HL-60 (cell line): ENCODE data around the gene CLEC4E.
"Not testable (repeated sequence)": the region's sequence is repeated elsewhere in the genome, so short reads cannot be mapped to it uniquely, and the experiment has no call there.

ENCODE experiments used
- DNase-seq, 2 experiments: peaks; one replicate each; pipeline ENCODE4 v3.0.0-alpha.2; 2010 to 2020; ENCODE audit warnings: low read depth in 1 of 2, low spot score in 1 of 2
- H3K27ac ChIP-seq: fragments of 250-450 bp; sonication (Bioruptor Pico); replicated peaks from 2 replicates; pipeline ENCODE4 v1.5.1; 2020; ENCODE audit warnings: mild to moderate bottlenecking, moderate library complexity
- H3K27me3 ChIP-seq: fragments of 250-450 bp; sonication (Bioruptor Pico); 2 replicates; pipeline ENCODE4 v1.5.1; 2021; ENCODE audit warnings: mild to moderate bottlenecking, moderate library complexity; ENCODE audit not compliant: insufficient read depth, poor library complexity, severe bottlenecking
- H3K4me3 ChIP-seq: replicated peaks from 2 replicates; pipeline ENCODE4 v1.5.1; 2011; ENCODE audit warnings: mild to moderate bottlenecking, control low read depth, low read length; ENCODE audit not compliant: insufficient read depth
- GABPA ChIP-seq: IDR thresholded peaks from 2 replicates; pipeline ENCODE4 v1.6.1; 2012; ENCODE audit warnings: low read depth
- POLR2AphosphoS5 ChIP-seq: IDR thresholded peaks from 2 replicates; pipeline ENCODE4 v1.6.1; 2012; ENCODE audit warnings: low read depth
- SPI1 ChIP-seq: IDR thresholded peaks from 2 replicates; pipeline ENCODE4 v1.6.1; 2012; ENCODE audit warnings: low read depth, mild to moderate bottlenecking, borderline replicate concordance
- TF ChIP-seq, protein P1 (sequence below): IDR thresholded peaks from 2 replicates; pipeline ENCODE4 v1.6.1; 2012; ENCODE audit warnings: low read depth; ENCODE audit not compliant: insufficient replicate concordance
- TF ChIP-seq, protein P2 (sequence below): IDR thresholded peaks from one replicate; pipeline ENCODE4 v1.5.1; 2011; ENCODE audit warnings: low read length, control low read depth, inconsistent platforms; ENCODE audit not compliant: insufficient read depth

The CLEC4E gene

DNA sequence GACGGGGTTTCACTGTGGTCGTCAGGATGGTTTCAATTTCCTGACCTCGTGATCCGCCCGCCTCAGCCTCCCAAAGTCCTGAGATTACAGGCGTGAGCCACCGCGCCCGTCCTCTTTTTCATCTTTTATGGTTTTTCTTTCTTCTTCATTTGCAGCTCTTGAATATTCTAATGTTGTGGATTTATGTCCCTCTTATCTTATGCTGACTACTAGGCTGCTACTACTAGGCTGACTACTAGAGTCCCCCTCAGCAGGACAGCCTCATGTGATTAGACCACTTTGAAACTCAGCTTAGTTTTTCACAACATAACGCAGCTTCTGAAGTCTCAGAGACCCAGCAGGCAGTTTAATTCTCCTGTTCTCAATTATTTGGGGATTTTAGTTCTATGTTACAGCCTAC lies 857 bp upstream of the CLEC4E start:
- Histone ChIP-seq H3K4me3 (no peak overlapping the region), H3K27me3 (no peaks in the 10 kb centered on the region), H3K27ac (no peak overlapping the region)
- no peak for DNase-seq
- TF ChIP-seq GABPA (no peak), POLR2AphosphoS5 (no peak), SPI1 (no peak)
- TF ChIP-seq, protein P1, sequence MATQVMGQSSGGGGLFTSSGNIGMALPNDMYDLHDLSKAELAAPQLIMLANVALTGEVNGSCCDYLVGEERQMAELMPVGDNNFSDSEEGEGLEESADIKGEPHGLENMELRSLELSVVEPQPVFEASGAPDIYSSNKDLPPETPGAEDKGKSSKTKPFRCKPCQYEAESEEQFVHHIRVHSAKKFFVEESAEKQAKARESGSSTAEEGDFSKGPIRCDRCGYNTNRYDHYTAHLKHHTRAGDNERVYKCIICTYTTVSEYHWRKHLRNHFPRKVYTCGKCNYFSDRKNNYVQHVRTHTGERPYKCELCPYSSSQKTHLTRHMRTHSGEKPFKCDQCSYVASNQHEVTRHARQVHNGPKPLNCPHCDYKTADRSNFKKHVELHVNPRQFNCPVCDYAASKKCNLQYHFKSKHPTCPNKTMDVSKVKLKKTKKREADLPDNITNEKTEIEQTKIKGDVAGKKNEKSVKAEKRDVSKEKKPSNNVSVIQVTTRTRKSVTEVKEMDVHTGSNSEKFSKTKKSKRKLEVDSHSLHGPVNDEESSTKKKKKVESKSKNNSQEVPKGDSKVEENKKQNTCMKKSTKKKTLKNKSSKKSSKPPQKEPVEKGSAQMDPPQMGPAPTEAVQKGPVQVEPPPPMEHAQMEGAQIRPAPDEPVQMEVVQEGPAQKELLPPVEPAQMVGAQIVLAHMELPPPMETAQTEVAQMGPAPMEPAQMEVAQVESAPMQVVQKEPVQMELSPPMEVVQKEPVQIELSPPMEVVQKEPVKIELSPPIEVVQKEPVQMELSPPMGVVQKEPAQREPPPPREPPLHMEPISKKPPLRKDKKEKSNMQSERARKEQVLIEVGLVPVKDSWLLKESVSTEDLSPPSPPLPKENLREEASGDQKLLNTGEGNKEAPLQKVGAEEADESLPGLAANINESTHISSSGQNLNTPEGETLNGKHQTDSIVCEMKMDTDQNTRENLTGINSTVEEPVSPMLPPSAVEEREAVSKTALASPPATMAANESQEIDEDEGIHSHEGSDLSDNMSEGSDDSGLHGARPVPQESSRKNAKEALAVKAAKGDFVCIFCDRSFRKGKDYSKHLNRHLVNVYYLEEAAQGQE = no peak
- TF ChIP-seq, protein P2, sequence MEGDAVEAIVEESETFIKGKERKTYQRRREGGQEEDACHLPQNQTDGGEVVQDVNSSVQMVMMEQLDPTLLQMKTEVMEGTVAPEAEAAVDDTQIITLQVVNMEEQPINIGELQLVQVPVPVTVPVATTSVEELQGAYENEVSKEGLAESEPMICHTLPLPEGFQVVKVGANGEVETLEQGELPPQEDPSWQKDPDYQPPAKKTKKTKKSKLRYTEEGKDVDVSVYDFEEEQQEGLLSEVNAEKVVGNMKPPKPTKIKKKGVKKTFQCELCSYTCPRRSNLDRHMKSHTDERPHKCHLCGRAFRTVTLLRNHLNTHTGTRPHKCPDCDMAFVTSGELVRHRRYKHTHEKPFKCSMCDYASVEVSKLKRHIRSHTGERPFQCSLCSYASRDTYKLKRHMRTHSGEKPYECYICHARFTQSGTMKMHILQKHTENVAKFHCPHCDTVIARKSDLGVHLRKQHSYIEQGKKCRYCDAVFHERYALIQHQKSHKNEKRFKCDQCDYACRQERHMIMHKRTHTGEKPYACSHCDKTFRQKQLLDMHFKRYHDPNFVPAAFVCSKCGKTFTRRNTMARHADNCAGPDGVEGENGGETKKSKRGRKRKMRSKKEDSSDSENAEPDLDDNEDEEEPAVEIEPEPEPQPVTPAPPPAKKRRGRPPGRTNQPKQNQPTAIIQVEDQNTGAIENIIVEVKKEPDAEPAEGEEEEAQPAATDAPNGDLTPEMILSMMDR = no peak

DNA sequence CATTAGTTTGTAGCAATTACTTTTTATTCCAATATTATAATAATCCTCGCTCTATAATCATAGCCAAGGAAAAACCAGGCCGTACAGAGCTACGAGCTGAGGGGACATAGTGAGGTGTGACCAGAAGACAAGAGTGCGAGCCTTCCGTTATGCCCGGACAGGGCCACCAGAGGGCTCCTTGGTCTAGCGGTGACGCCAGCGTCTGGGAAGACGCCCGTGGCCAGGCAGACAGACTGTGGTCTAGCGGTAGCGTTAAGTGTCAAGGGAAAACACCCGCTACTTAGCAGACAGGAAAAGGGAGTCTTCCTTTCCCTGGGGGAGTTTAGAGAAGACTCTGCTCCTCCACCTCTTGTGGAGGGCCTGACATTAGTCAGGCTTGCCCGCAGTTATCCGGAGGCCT lies 2.9 kb downstream of the CLEC4E start:
- TF ChIP-seq, protein P2 = peak; percentile 12
- TF ChIP-seq POLR2AphosphoS5 = peak; percentile 59; the same call in 1 of the 2 replicates
- not testable (repeated sequence) for H3K27ac ChIP-seq, H3K27me3 ChIP-seq, H3K4me3 ChIP-seq
- DNase-seq = peak in 1 of 2 experiments; percentile 38

DNA sequence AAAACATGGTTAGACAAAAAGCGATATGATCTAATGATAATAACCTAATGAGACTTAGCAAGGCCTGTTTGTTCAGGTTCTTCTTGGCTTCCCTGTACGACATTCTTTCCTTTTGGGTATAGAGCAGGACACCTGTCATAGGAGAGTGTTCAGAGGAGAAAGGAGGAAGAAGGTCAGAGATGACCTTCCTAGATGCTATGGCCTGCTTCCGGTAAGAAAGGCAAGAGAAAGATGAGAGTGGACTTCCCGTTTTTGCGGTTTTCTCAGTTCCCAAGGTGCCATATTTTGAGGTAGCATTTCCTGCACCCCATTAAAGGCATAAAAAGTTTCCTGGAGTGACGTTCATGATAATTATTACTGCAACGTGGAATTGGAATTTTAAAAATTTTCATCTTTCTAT lies 8.7 kb downstream of the CLEC4E start:
- Histone ChIP-seq H3K4me3 (no peak overlapping the region), H3K27ac (no peak overlapping the region), H3K27me3 (no peaks in the 10 kb centered on the region)
- DNase-seq = peak in 1 of 2 experiments; percentile 28
- TF ChIP-seq, protein P2 = no peak
- TF ChIP-seq, protein P1 = no peak
- peak; percentile 76 for TF ChIP-seq SPI1
